Neuronal stem cell (in vitro differentiated cells): ENCODE measurements around the gene TMEM198.

ENCODE experiments used
- DNase-seq: peaks from one replicate; pipeline ENCODE4 v3.0.0-alpha.2; 2013; ENCODE audit warnings: low spot score
- H2AFZ ChIP-seq: one replicate; pipeline ENCODE4 v1.6.1; 2013; ENCODE audit warnings: mild to moderate bottlenecking, low read length, inconsistent platforms
- H2AK5ac ChIP-seq: 2 replicates; pipeline ENCODE4 v1.6.1; 2013; ENCODE audit warnings: low read depth, mild to moderate bottlenecking, inconsistent platforms, low read length, moderate library complexity, mixed read lengths
- H2BK120ac ChIP-seq: 2 replicates; pipeline ENCODE4 v1.6.1; 2013; ENCODE audit warnings: low read depth, mild to moderate bottlenecking, inconsistent platforms, low read length, moderate library complexity, mixed read lengths
- H2BK12ac ChIP-seq: one replicate; pipeline ENCODE4 v1.6.1; 2013; ENCODE audit warnings: low read length, inconsistent platforms
- H2BK15ac ChIP-seq: 2 replicates; pipeline ENCODE4 v1.6.1; 2013; ENCODE audit warnings: mild to moderate bottlenecking, low read length, inconsistent platforms, mixed read lengths
- H2BK5ac ChIP-seq: one replicate; pipeline ENCODE4 v1.6.1; 2013; ENCODE audit warnings: inconsistent platforms, mild to moderate bottlenecking, low read length, moderate library complexity
- H3K14ac ChIP-seq: one replicate; pipeline ENCODE4 v1.6.1; 2013; ENCODE audit warnings: low read length, inconsistent platforms
- H3K18ac ChIP-seq: 2 replicates; pipeline ENCODE4 v1.6.1; 2013; ENCODE audit warnings: low read length, inconsistent platforms
- H3K23ac ChIP-seq: 2 replicates; pipeline ENCODE4 v1.6.1; 2013; ENCODE audit warnings: low read depth, mild to moderate bottlenecking, mixed read lengths, low read length, inconsistent platforms; ENCODE audit not compliant: poor library complexity
- H3K27ac ChIP-seq: replicated peaks from 3 replicates; pipeline ENCODE4 v1.5.1; 2013; ENCODE audit warnings: low read length, inconsistent platforms
- H3K27me3 ChIP-seq, 3 experiments: 2 replicates each; pipeline ENCODE4 v1.6.1; 2013; ENCODE audit warnings: low read length in 3 of 3, mild to moderate bottlenecking in 2 of 3, inconsistent platforms in 1 of 3, low read depth in 1 of 3, mixed read lengths in 1 of 3, moderate library complexity in 1 of 3; ENCODE audit not compliant: control insufficient read depth in 3 of 3, insufficient read depth in 3 of 3
- H3K36me3 ChIP-seq, 2 donors: replicated peaks in 1 of 2; 2 replicates each; pipeline ENCODE4 v1.6.1; 2013; ENCODE audit warnings: low read length in 2 of 2; ENCODE audit not compliant: control insufficient read depth in 2 of 2, insufficient read depth in 2 of 2
- H3K4ac ChIP-seq: 2 replicates; pipeline ENCODE4 v1.6.1; 2013; ENCODE audit warnings: inconsistent platforms, mild to moderate bottlenecking, low read length, moderate library complexity
- H3K4me1 ChIP-seq, 2 donors: 1 replicate in 1 of 2; 2 replicates in 1 of 2; pipeline ENCODE4 v1.6.1; 2013; ENCODE audit warnings: low read length in 2 of 2, low read depth in 1 of 2; ENCODE audit not compliant: control insufficient read depth in 2 of 2, insufficient read depth in 1 of 2
- H3K4me2 ChIP-seq: one replicate; pipeline ENCODE4 v1.6.1; 2013; ENCODE audit warnings: mild to moderate bottlenecking, low read length, inconsistent platforms; ENCODE audit not compliant: insufficient read depth, poor library complexity, severe bottlenecking
- H3K4me3 ChIP-seq, 2 donors: 2 replicates each; pipeline ENCODE4 v1.5.1; 2013; ENCODE audit warnings: low read length in 2 of 2, mild to moderate bottlenecking in 2 of 2, inconsistent platforms in 1 of 2, moderate library complexity in 1 of 2
- H3K79me1 ChIP-seq: one replicate; pipeline ENCODE4 v1.6.1; 2013; ENCODE audit warnings: low read depth, mild to moderate bottlenecking, inconsistent platforms, low read length, moderate library complexity
- H3K9ac ChIP-seq: one replicate; pipeline ENCODE4 v1.6.1; 2013; ENCODE audit warnings: mild to moderate bottlenecking, low read depth, low read length, inconsistent platforms; ENCODE audit not compliant: poor library complexity
- H3K9me3 ChIP-seq, 2 donors: replicated peaks in 1 of 2; 2 replicates each; pipeline versions ENCODE3 to v1.6.1; 2013; ENCODE audit warnings: low read length in 2 of 2, mild to moderate bottlenecking in 2 of 2, inconsistent platforms in 1 of 2, low read depth in 1 of 2, mixed read lengths in 1 of 2, moderate library complexity in 1 of 2; ENCODE audit not compliant: control insufficient read depth in 2 of 2, insufficient read depth in 1 of 2
- H4K8ac ChIP-seq: one replicate; pipeline ENCODE4 v1.6.1; 2013; ENCODE audit warnings: low read depth, mild to moderate bottlenecking, inconsistent platforms, low read length, moderate library complexity
- H4K91ac ChIP-seq: one replicate; pipeline ENCODE4 v1.6.1; 2013; ENCODE audit warnings: low read length, low read depth, mild to moderate bottlenecking, inconsistent platforms; ENCODE audit not compliant: poor library complexity
- WGBS, 2 donors: extraction: QIAGEN DNeasy Blood & Tissue Kit; methylation state at CpG; one replicate each; pipeline ENCODE4 v1.1.7; 2013; ENCODE audit warnings: missing lambda C conversion rate in 2 of 2, mixed read lengths in 1 of 2; ENCODE audit not compliant: insufficient read length in 2 of 2, insufficient replicate concordance in 1 of 2; ENCODE audit errors: extremely low coverage in 2 of 2; 5-methylcytosine and 5-hydroxymethylcytosine counted together

Gene TMEM198

GRCh38 chr2:219540784-219541504 lies 2.9 kb upstream of the TMEM198 start:
- Histone ChIP-seq H3K4me1 (peaks cover 23 to 28% of the 10 kb centered on the region in 2 donors), H3K36me3 (peaks cover 13 to 32% of the 10 kb centered on the region in 2 donors), H3K27ac (no peak overlapping the region), H2BK15ac (no peak overlapping the region), H3K14ac (no peak overlapping the region), H2BK5ac (no peak overlapping the region), H2BK120ac (no peak overlapping the region), H3K79me1 (peaks cover 4% of the 10 kb centered on the region), H3K23ac (no peak overlapping the region), H3K18ac (no peak overlapping the region), H3K27me3 (peaks cover 0 to 16% (median 0%) of the 10 kb centered on the region in 3 experiments), H2BK12ac (no peak overlapping the region), H2AK5ac (no peak overlapping the region), H4K91ac (no peak overlapping the region), H3K4ac (no peak overlapping the region), H4K8ac (no peak overlapping the region), H2AFZ (no peak overlapping the region), H3K4me3 (peak overlapping the region in 1 of 2 donors; percentile 50), H3K4me2 (no peak overlapping the region), H3K9ac (no peak overlapping the region), H3K9me3 (no peaks in the 10 kb centered on the region)
- no CpG with 5 or more reads among the region's 12 CpGs for WGBS, 2 donors
- no peak for DNase-seq

- peak overlapping the region; percentile 84 for H2BK15ac ChIP-seq
- DNase-seq, result peak; percentile 78
- H3K4ac ChIP-seq, result no peak overlapping the region
- H3K9ac ChIP-seq, result peak overlapping the region; percentile 82
- H3K36me3 ChIP-seq, result peaks cover 13 to 32% of the 10 kb centered on the region in 2 donors
- no peak overlapping the region for H2BK5ac ChIP-seq
- WGBS, 2 donors, result no CpG with 5 or more reads among the region's 48 CpGs
- no peaks in the 10 kb centered on the region for H3K9me3 ChIP-seq
- H4K91ac ChIP-seq, result no peak overlapping the region
- H2BK120ac ChIP-seq, result no peak overlapping the region
- peaks cover 0 to 16% (median 0%) of the 10 kb centered on the region in 3 experiments for H3K27me3 ChIP-seq
- H3K14ac ChIP-seq, result no peak overlapping the region
- H3K4me1 ChIP-seq, result peaks cover 23 to 28% of the 10 kb centered on the region in 2 donors
- peak overlapping the region; percentile 86 for H3K4me2 ChIP-seq
- no peak overlapping the region for H4K8ac ChIP-seq
- H2AFZ ChIP-seq, result peak overlapping the region; percentile 75
- H3K79me1 ChIP-seq, result peaks cover 4% of the 10 kb centered on the region
- no peak overlapping the region for H3K23ac ChIP-seq
- H3K4me3 ChIP-seq, result peak overlapping the region in 1 of 2 donors; percentile 65
- no peak overlapping the region for H3K27ac ChIP-seq
- H2AK5ac ChIP-seq, result peak overlapping the region; percentile 47
- no peak overlapping the region for H2BK12ac ChIP-seq
- peak overlapping the region; percentile 96 for H3K18ac ChIP-seq
Measured at GRCh38 chr2:219541611-219542180, 2.1 kb upstream of the TMEM198 start.

GRCh38 chr2:219542931-219543595 lies 765 bp upstream of the TMEM198 start:
- peak overlapping the region; percentile 94 for H2AFZ ChIP-seq
- H3K27ac ChIP-seq, result no peak overlapping the region
- H3K18ac ChIP-seq, result peak overlapping the region; percentile 59
- H2BK5ac ChIP-seq, result peak overlapping the region; percentile 53
- DNase-seq, result no peak
- peak overlapping the region; percentile 91 for H3K23ac ChIP-seq
- no CpG with 5 or more reads among the region's 66 CpGs for WGBS, 2 donors
- peak overlapping the region; percentile 9 for H2BK15ac ChIP-seq
- H2AK5ac ChIP-seq, result no peak overlapping the region
- peak overlapping the region; percentile 92 to 96 for H3K4me3 ChIP-seq
- H3K27me3 ChIP-seq, result peaks cover 0 to 16% (median 0%) of the 10 kb centered on the region in 3 experiments
- H3K79me1 ChIP-seq, result peaks cover 4% of the 10 kb centered on the region
- H4K91ac ChIP-seq, result no peak overlapping the region
- H3K9me3 ChIP-seq, result no peaks in the 10 kb centered on the region
- peak overlapping the region; percentile 88 for H3K9ac ChIP-seq
- H3K4ac ChIP-seq, result no peak overlapping the region
- H3K14ac ChIP-seq, result no peak overlapping the region
- peaks cover 17 to 19% of the 10 kb centered on the region in 2 donors for H3K4me1 ChIP-seq
- H2BK120ac ChIP-seq, result no peak overlapping the region
- H4K8ac ChIP-seq, result no peak overlapping the region
- peaks cover 13 to 41% of the 10 kb centered on the region in 2 donors for H3K36me3 ChIP-seq
- no peak overlapping the region for H2BK12ac ChIP-seq
- H3K4me2 ChIP-seq, result peak overlapping the region; percentile 96

- Histone ChIP-seq H3K9ac (no peak overlapping the region), H3K4ac (no peak overlapping the region), H3K79me1 (peaks cover 4% of the 10 kb centered on the region), H3K4me3 (peak overlapping the region; percentile 78 to 92), H3K27me3 (peaks cover 0 to 16% (median 0%) of the 10 kb centered on the region in 3 experiments), H3K4me2 (peak overlapping the region; percentile 96), H3K14ac (no peak overlapping the region), H4K8ac (no peak overlapping the region), H2BK15ac (no peak overlapping the region), H2BK12ac (no peak overlapping the region), H3K4me1 (peaks cover 8 to 13% of the 10 kb centered on the region in 2 donors), H2BK5ac (peak overlapping the region; percentile 39), H2AK5ac (no peak overlapping the region), H3K9me3 (no peaks in the 10 kb centered on the region), H3K23ac (peak overlapping the region; percentile 73), H2BK120ac (no peak overlapping the region), H3K18ac (no peak overlapping the region), H2AFZ (peak overlapping the region; percentile 95), H3K36me3 (peaks cover 9 to 42% of the 10 kb centered on the region in 2 donors), H3K27ac (no peak overlapping the region), H4K91ac (no peak overlapping the region)
- DNase-seq, result no peak
- WGBS, 2 donors, result no CpG with 5 or more reads among the region's 9 CpGs
Measured at GRCh38 chr2:219544567-219544966, 739 bp downstream of the TMEM198 start.
